Glomerular endothelial cell (primary cell): ENCODE data around the gene RPL7A. TPM values are rescaled to one million over a fixed set of nuclear protein-coding genes. Genes with fewer than 3 reads are reported as not detected.
"Not testable (repeated sequence)": the region's sequence is repeated elsewhere in the genome, so short reads cannot be mapped to it uniquely, and the experiment has no call there.

Experiments
- DNase-seq: peaks from one replicate; pipeline ENCODE4 v3.0.0-alpha.2; 2011; ENCODE audit warnings: low read depth, low spot score; ENCODE audit errors: extremely low read depth
- total RNA-seq: library from RNA; depleted of rRNA; stranded (reverse); fragments of >200 nt; gene quantifications from 2 replicates; pipeline ENCODE4 v1.2.3, GENCODE V29; 2015

RPL7A gene
- total RNA-seq, 1 donor from 2014 or later, result 1,807 TPM

DNA sequence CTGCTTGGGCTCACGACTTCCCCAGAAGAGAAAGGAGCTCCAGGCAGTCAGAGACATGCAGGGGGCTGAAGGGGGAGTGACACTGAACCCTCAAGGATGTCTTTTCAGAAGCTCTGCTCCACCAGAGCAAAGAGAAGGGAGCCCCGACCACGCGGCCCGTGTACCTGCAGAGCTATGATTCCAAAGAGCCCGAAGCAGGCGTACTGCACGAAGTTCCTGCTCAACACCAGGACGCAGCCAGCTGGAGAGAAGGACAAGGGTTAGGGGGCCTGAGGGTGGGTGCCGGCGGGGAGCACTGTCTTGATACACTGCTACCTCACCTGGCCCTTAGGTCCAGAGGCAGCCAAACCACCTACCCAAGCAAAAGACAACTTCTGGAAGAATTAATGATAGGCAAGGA is 18.4 kb downstream of the RPL7A start:
- DNase-seq, result no peak

GRCh38 chr9:133367221-133367620 is 19.2 kb downstream of the RPL7A start:
- no peak for DNase-seq

DNA sequence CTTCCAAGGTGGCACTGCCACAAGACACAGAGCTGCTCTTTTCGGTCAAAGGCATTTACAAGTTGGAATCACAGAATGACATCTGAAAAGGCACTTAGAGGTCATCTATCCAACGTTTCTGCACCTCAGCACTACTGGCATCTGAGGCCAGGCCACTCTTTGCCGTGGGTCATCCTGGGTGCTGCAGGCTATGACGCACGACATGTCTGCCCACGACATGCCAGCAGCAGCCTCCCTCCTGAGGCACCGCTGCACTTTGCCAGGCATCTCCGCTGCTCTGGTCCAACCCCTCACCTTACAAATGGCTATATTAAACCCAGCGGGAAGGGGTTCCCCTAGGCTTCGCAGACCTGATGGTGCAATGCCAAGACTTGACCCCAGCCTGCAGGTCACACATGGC is 19.8 kb downstream of the RPL7A start:
- DNase-seq, result no peak

DNA sequence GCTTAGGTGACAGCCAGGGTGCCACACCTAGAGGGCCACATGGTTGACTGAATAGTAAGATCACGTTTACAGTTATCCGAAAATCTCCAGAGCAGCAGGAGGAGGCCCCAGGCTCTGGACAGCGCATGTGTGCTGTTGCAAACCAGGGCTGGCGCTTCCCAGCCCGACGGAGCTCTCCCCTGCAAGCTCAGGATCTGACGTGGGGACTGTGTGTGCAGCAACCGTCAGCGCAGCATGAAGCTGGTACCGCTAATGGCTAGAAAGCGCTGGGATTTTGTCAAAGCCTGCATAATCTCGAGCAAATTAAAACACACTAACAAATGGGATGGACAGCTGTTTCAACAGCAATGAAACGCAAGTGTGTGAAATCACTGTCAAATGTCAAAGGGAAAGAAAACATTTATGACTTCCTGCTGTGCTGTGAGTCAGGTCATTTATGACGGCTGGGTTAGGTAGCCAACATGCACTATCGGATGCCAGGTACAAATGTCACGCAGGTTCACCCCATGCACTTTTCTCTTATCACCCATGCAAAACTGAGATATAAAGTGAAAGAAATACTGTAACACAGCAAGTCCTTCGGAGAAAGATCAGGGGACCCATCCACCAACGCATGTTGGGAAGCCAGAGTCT is 20.3 kb downstream of the RPL7A start:
- DNase-seq, result no peak

- no peak for DNase-seq
These were observed 21.4 kb downstream of the RPL7A start for GRCh38 chr9:133369422-133369821.

DNA sequence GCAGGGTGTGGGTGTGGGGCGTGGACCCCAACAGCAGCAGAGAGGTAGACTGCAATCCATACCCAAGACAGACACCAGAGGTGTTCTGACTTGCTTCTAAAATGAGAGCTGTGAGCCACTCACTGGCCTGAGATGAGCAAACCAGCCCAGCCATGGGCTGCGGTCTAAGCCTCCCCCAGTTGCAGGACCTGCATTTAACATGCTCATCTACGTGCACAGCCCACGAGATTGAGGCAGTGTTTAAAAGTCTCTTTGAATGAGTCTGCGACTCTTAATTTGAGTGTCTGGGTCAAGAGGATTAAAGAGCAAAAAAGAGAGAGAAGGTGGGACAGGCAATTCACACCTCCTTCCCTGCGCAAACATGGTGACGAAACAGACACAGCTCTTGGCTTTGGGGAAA is 21.9 kb downstream of the RPL7A start:
- DNase-seq, result no peak

GRCh38 chr9:133370685-133371084 is 22.7 kb downstream of the RPL7A start:
- DNase-seq, result no peak

- no peak for DNase-seq
These were observed 23.3 kb downstream of the RPL7A start for GRCh38 chr9:133371261-133371711.

DNA sequence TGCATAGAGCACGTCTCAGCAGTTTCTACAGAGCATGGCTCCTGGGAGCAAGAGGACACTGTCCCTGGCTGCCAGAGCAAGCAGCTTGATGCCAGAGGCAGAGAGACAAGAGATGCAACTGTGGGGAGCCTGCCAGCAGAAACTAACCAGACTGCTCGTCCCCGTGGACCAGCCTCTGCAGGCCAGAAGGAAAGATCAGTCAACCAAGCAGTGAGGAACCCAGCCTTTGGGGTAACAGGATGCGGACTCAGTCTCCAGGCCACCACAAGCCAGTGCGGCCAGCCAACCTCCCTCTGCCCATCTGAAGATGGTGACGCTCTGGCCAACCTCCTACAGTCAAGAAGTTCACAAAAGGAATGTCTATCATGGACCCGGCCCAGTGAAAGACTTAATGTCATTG is 24.1 kb downstream of the RPL7A start:
- DNase-seq, result no peak

GRCh38 chr9:133374612-133375115 is 26.6 kb downstream of the RPL7A start:
- no peak for DNase-seq

- no peak for DNase-seq
These were observed 27.2 kb downstream of the RPL7A start for GRCh38 chr9:133375116-133375723.

- DNase-seq, result no peak
These were observed 28.0 kb downstream of the RPL7A start, which contains the start of the genes STKLD1 and SURF4 for GRCh38 chr9:133375724-133376654. STKLD1 (plus strand) TSS chr9:133376366; CDS start chr9:133376474, 108 bp downstream. SURF4 (minus strand) TSS chr9:133376060; CDS start chr9:133375969, 91 bp downstream.

DNA sequence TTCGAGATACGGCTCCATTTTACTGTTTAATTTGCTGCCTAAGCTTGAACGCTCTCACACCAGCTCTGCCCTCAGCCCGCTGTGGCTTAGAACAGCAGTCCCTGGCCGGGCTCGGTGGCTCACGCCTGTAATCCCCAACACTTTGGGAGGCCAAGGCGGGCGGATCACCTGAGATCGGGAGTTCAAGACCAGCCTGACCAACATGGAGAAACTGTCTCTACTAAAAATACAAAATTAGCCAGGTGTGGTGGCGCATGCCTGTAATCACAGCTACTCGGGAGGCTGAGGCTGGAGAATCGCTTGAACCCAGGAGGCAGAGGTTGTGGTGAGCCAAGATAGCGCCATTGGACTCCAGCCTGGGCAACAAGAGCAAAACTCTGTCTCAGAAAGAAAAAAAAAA is 29.3 kb downstream of the RPL7A start:
- DNase-seq, result not testable (repeated sequence)

DNA sequence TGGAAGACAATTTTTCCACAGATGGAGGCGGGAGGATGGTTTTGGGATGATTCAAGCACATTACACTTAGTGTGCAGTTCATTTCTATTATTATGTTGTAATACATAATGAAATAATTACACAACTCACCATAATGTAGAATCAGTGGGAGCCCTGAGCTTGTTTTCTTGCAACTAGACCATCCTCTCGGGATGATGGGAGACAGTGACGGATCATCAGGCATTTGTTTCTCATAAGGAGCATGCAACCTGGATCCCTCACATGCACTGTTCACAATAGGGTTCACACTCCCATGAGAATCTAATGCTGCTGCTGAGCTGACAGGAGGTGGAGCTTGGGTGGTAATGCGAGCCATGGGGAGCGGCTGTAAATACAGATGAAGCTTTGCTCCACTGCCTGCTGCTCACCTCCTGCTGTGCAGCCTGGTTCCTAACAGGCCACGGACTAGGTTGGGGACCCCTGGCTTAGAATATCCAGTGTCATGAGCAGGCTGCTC is 29.8 kb downstream of the RPL7A start:
- no peak for DNase-seq

- no peak for DNase-seq
These were observed 30.5 kb downstream of the RPL7A start for GRCh38 chr9:133378408-133378962.

DNA sequence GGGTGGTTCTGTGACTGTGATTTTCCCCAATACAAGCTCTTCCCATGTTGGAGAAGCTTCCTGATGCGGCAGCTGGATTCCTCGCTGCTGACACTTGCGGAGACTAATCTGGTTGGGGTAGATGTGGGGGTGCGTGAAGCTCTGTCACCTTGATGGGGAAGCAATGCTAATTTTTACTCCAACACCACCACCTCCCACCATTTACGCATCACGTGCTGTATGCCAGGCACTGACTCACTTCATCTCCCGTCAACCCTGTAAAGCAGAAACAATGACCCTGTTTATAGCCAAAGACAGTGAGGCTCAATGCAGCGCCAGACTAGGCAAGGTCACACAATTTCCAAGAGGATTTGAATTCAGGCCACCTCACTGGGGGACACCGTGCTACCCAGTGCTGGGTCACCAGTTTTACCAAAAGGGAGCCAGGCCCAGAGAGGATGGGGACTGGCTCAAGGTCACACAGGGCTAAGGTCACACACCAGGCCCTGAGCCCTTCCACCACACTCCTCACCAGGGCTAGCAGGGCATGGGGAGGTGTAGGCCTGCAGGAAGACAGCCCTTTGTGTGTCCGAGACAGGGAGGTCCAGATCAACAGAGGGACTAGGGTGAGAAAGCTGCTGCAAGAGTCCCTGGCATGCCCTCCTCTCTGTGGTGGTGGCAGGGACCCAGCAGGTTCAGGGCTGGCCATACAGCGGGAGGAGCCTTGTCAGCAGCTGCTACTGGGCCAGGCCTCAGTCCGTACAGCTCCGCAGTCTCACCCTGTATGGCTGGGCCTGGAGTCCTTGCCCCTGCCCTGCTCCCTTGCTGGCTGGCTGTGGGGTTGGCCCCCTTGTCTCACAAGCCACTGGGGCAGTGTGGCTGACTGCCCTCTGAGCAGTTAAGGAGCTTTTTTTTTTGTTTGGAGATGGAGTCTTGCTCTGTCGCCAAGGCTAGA is 31.4 kb downstream of the RPL7A start:
- DNase-seq, result no peak

GRCh38 chr9:133380734-133381133 is 32.7 kb downstream of the RPL7A start:
- DNase-seq, result no peak

GRCh38 chr9:133382507-133383141 is 34.6 kb downstream of the RPL7A start:
- DNase-seq, result no peak

- no peak for DNase-seq
These were observed 35.4 kb downstream of the RPL7A start for GRCh38 chr9:133383438-133383837.
